ENCODE data around the gene BBS9.

- TF ChIP-seq POLR2A (IDR thresholded peaks at IDR 0.05) (no peak), CTCF (IDR thresholded peaks at IDR 0.05) (no peak)
These were observed 348.5 kb downstream of the BBS9 start for GRCh38 chr7:33477719-33478480.

All from tibial nerve (tissue), 3 donors.